Nephron (organoid): ENCODE data around the gene STN1.

Source experiments
- H3K27ac Mint-ChIP-seq, 3 experiments: 2 replicates each; pipeline ENCODE4 v1.8.0; 2020; ENCODE audit warnings: mixed read lengths in 3 of 3, mild to moderate bottlenecking in 2 of 3, moderate library complexity in 1 of 3
- H3K27me3 Mint-ChIP-seq: 2 replicates; pipeline ENCODE4 v1.8.0; 2021; ENCODE audit warnings: low read depth, mild to moderate bottlenecking, moderate library complexity, mixed read lengths
- H3K36me3 Mint-ChIP-seq: 2 replicates; pipeline ENCODE4 v1.8.0; 2020; ENCODE audit warnings: low read depth, mixed read lengths
- H3K4me1 Mint-ChIP-seq: 2 replicates; pipeline ENCODE4 v1.8.0; 2020; ENCODE audit warnings: mixed read lengths
- H3K4me3 Mint-ChIP-seq, 3 experiments: 2 replicates each; pipeline ENCODE4 v1.8.0; 2020; ENCODE audit warnings: mild to moderate bottlenecking in 3 of 3, mixed read lengths in 3 of 3, moderate library complexity in 2 of 3
- H3K9me3 Mint-ChIP-seq: 2 replicates; pipeline ENCODE4 v1.8.0; 2020; ENCODE audit warnings: mixed read lengths
- CTCF ChIP-seq, 3 experiments: fragments of 200-600 bp; sonication (generic); IDR thresholded peaks; one replicate each; pipeline ENCODE4 v1.5.0; 2021; ENCODE audit warnings: antibody characterized with exemption in 3 of 3; ENCODE audit not compliant: unreplicated experiment in 3 of 3

The STN1 gene

GRCh38 chr10:103954543-103954942 lies 36.6 kb upstream of the STN1 start:
- no peak overlapping the region for H3K4me3 Mint-ChIP-seq
- TF ChIP-seq CTCF (IDR thresholded peaks at IDR 0.05; ENCODE audit: unreplicated experiment in 3 of 3): no peak
- no peak overlapping the region for H3K27ac Mint-ChIP-seq
- H3K36me3 Mint-ChIP-seq: no peaks in the 10 kb centered on the region
- H3K4me1 Mint-ChIP-seq: no peaks in the 10 kb centered on the region
- H3K27me3 Mint-ChIP-seq: no peaks in the 10 kb centered on the region
- H3K9me3 Mint-ChIP-seq: peaks cover 7% of the 10 kb centered on the region

GRCh38 chr10:103951942-103952341 lies 34.0 kb upstream of the STN1 start:
- Mint-ChIP-seq H3K27me3 (no peaks in the 10 kb centered on the region), H3K4me3 (no peak overlapping the region), H3K9me3 (peaks cover 7% of the 10 kb centered on the region), H3K36me3 (no peaks in the 10 kb centered on the region), H3K27ac (no peak overlapping the region), H3K4me1 (no peaks in the 10 kb centered on the region)
- no peak for TF ChIP-seq CTCF (IDR thresholded peaks at IDR 0.05; ENCODE audit: unreplicated experiment in 3 of 3)

- Mint-ChIP-seq H3K4me3 (no peak overlapping the region), H3K4me1 (no peaks in the 10 kb centered on the region), H3K9me3 (peaks cover 7% of the 10 kb centered on the region), H3K36me3 (no peaks in the 10 kb centered on the region), H3K27me3 (no peaks in the 10 kb centered on the region), H3K27ac (no peak overlapping the region)
- TF ChIP-seq CTCF (IDR thresholded peaks at IDR 0.05; ENCODE audit: unreplicated experiment in 3 of 3): no peak
Observed at GRCh38 chr10:103951183-103951582, 33.2 kb upstream of the STN1 start.

GRCh38 chr10:103949728-103950127 lies 31.7 kb upstream of the STN1 start:
- Mint-ChIP-seq H3K36me3 (no peaks in the 10 kb centered on the region), H3K9me3 (peaks cover 2% of the 10 kb centered on the region), H3K4me3 (no peak overlapping the region), H3K27ac (no peak overlapping the region), H3K4me1 (no peaks in the 10 kb centered on the region), H3K27me3 (no peaks in the 10 kb centered on the region)
- no peak for TF ChIP-seq CTCF (IDR thresholded peaks at IDR 0.05; ENCODE audit: unreplicated experiment in 3 of 3)

GRCh38 chr10:103947799-103948516 lies 30.0 kb upstream of the STN1 start:
- no peaks in the 10 kb centered on the region for H3K4me1 Mint-ChIP-seq
- no peak for TF ChIP-seq CTCF (IDR thresholded peaks at IDR 0.05; ENCODE audit: unreplicated experiment in 3 of 3)
- H3K4me3 Mint-ChIP-seq: no peak overlapping the region
- no peak overlapping the region for H3K27ac Mint-ChIP-seq
- no peaks in the 10 kb centered on the region for H3K27me3 Mint-ChIP-seq
- H3K9me3 Mint-ChIP-seq: no peaks in the 10 kb centered on the region
- no peaks in the 10 kb centered on the region for H3K36me3 Mint-ChIP-seq

GRCh38 chr10:103942866-103943265 lies 24.9 kb upstream of the STN1 start:
- Mint-ChIP-seq H3K4me3 (no peak overlapping the region), H3K4me1 (no peaks in the 10 kb centered on the region), H3K36me3 (no peaks in the 10 kb centered on the region), H3K27me3 (peaks cover 4% of the 10 kb centered on the region), H3K9me3 (no peaks in the 10 kb centered on the region), H3K27ac (no peak overlapping the region)
- TF ChIP-seq CTCF (IDR thresholded peaks at IDR 0.05; ENCODE audit: unreplicated experiment in 3 of 3): no peak
